Erythroblast (primary cell): ENCODE data around the gene PDE2A.

Experiments used
- GATA1 ChIP-seq: IDR thresholded peaks from 2 replicates; pipeline ENCODE4 v1.6.1; 2011; ENCODE audit warnings: low read depth, mild to moderate bottlenecking, control low read depth, low read length, moderate library complexity
- POLR2A ChIP-seq: IDR thresholded peaks from 2 replicates; pipeline ENCODE4 v1.6.1; 2011; ENCODE audit warnings: mild to moderate bottlenecking, low read length

DNA sequence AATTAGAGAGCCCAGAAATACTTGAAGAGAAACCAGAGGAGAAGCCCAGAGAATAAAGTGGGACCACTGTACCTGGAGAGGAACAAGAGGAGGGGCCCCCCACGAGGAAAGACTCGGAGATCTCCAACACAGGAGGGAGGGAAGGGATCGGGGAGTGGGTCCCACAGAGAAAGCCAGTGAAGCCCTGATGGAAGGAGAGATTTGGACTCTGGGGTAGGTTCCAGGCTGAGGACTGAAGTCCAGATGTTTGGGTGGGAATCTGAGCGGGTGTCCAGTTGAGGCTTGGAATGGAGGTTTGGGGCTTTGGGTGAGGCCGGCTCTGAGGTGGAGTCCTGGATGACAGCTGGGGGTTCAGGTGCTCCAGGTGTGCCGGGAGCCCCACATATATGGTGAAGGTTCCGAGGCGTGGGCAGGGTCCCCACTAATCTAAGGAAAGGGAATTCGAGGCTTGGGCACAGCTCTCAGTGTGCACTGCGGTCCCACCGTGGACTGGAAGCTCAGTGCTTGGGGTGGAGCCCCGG lies 32.6 kb downstream of the PDE2A start:
- TF ChIP-seq POLR2A (no peak), GATA1 (no peak)
